ENCODE results near the gene ASGR1. TPM values are rescaled to one million over a fixed set of nuclear protein-coding genes. Genes with fewer than 3 reads are reported as not detected.

Gene ASGR1
- total and polyA plus RNA-seq, 7 donors = 0.08 to 0.39 (median 0.23) TPM; not detected in 2

GRCh38 chr17:7214300-7215135 is 35.3 kb upstream of the ASGR1 start:
- ATAC-seq (peak; percentile 87 to 90 (median 88)), DNase-seq (peak; percentile 98 to 99)
- 0 to 1% (median 1%) methylated on average over 45 of the region's 45 CpGs for WGBS, 3 donors
- Histone ChIP-seq H3K4me3 (peak overlapping the region; percentile 71), H3K36me3 (ENCODE audit: insufficient read depth in 1 of 2, low read depth in 1 of 2) (no peaks in the 10 kb centered on the region), H3K27ac (peak overlapping the region; percentile 59), H3K27me3 (ENCODE audit: insufficient read depth in 3 of 3, low read length in 2 of 3) (peaks cover 0 to 19% (median 1%) of the 10 kb centered on the region in 3 donors), H3K4me1 (peaks cover 8% of the 10 kb centered on the region), H3K9me3 (no peaks in the 10 kb centered on the region)
- intact Hi-C loops (cut with DNase I) = no loop called here
- peak; percentile 50 for TF ChIP-seq CTCF (IDR thresholded peaks at IDR 0.05)

GRCh38 chr17:7213895-7214299 is 34.7 kb upstream of the ASGR1 start:
- ATAC-seq (peak in 2 of 4 donors; percentile 1 to 12), DNase-seq (peak in 1 of 2 donors; percentile 86)
- intact Hi-C loops (cut with DNase I) = no loop called here
- Histone ChIP-seq H3K9me3 (no peaks in the 10 kb centered on the region), H3K27me3 (ENCODE audit: insufficient read depth in 3 of 3, low read length in 2 of 3) (peaks cover 0 to 22% (median 1%) of the 10 kb centered on the region in 3 donors), H3K36me3 (ENCODE audit: insufficient read depth in 1 of 2, low read depth in 1 of 2) (no peaks in the 10 kb centered on the region), H3K4me1 (peaks cover 4% of the 10 kb centered on the region), H3K4me3 (peak overlapping the region; percentile 71), H3K27ac (no peak overlapping the region)
- WGBS, 3 donors = 2 to 5% (median 3%) methylated on average over 15 of the region's 15 CpGs
- TF ChIP-seq CTCF (IDR thresholded peaks at IDR 0.05) = peak; percentile 23

DNA sequence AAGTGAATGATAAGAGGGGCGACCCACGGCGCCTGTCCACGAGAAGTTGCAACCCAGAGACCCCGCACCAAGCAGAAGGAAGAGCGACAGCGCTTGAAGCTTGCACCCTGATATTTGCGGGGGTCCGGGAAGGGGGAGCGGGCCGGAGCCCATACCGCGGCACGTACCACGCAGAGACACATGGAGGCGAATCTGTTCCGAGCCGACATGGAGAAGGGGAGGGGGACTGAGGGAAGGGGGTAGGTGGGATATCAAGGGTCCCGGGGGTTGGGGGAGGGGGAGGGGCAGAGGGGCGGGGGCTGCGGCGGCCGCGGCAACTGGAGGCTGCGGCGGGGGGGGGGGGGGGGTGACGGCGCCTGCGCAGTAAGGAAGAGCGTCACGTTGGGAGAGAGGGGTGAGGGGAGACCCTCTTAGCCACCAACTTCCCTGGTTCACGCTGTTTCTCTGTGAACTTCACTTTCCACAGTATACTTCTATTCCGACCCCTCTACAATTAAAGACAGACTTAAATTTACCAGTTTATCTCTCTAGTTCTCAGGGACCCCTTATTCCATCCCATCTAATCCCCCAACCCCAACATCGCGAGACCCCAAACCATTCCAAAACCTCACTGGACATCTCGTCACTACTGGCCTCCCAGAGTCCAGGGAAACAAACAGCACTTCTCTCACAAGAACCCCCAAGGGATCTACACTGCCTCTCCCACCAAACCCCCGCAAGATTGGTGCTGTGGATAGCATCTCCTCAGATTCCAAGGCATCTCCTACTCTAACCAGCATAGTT is 32.5 kb upstream of the ASGR1 start:
- H3K27me3 ChIP-seq (ENCODE audit: insufficient read depth in 3 of 3, low read length in 2 of 3) = peaks cover 0 to 22% (median 3%) of the 10 kb centered on the region in 3 donors
- TF ChIP-seq CTCF (IDR thresholded peaks at IDR 0.05) = no peak
- peak; percentile 10 to 27 for DNase-seq
- H3K4me3 ChIP-seq = no peak overlapping the region
- no peaks in the 10 kb centered on the region for H3K36me3 ChIP-seq (ENCODE audit: insufficient read depth in 1 of 2, low read depth in 1 of 2)
- H3K4me1 ChIP-seq = peaks cover 4% of the 10 kb centered on the region
- ATAC-seq = no peak
- WGBS, 3 donors = 32 to 43% (median 32%) methylated on average over 15 to 37 of the region's 37 CpGs
- H3K9me3 ChIP-seq = no peaks in the 10 kb centered on the region
- H3K27ac ChIP-seq = no peak overlapping the region
- intact Hi-C loops (cut with DNase I) = no loop called here

DNA sequence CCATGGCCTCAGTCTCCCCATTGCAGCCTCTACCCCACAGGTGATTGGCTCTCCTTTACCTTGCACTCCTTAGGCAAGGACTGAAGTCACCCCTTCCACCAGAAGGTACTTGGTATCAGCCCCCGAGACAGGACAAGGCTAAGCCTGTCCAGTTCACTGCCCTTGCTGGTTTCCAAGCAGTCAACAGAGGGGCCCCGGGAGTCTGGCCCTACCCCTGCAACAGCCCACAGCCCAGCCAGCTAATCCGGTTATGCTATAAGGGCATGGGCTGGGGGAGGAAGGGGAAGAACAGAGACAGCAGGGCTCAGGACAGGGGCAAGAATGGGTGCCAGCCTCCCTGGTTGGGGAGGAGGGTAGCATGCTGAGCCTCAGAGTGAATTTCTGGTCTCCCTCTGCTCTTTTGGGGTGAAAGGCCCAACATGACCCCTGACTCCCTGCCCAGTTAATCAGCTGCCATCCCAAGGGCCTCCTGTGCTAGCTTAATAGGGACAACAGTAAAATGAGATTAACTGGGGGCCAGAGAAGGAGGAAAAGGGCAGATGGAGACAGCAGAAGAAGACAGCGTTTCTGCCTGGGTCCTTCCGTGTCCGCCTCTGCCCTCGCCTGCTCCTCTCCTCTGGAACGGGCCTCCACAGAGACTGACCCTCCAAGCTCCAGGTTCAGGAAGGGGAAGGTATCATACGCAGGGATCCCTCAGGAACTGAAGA is 29.7 kb upstream of the ASGR1 start:
- WGBS, 3 donors = 82 to 90% (median 86%) methylated on average over 9 of the region's 9 CpGs
- Histone ChIP-seq H3K4me1 (peaks cover 7% of the 10 kb centered on the region), H3K27ac (no peak overlapping the region), H3K27me3 (ENCODE audit: insufficient read depth in 3 of 3, low read length in 2 of 3) (peaks cover 0 to 36% (median 3%) of the 10 kb centered on the region in 3 donors), H3K9me3 (no peaks in the 10 kb centered on the region), H3K36me3 (ENCODE audit: insufficient read depth in 1 of 2, low read depth in 1 of 2) (no peaks in the 10 kb centered on the region), H3K4me3 (no peak overlapping the region)
- TF ChIP-seq CTCF (IDR thresholded peaks at IDR 0.05) = no peak
- DNase-seq (no peak), ATAC-seq (no peak)
- intact Hi-C loops (cut with DNase I) = no loop called here
